Fibroblast of lung (primary cell): Measurements from ENCODE around the gene CEP170.

Source experiments
- EZH2 ChIP-seq: IDR thresholded peaks from 2 replicates; pipeline ENCODE4 v1.5.1; 2012; ENCODE audit warnings: low read length, control low read depth, mild to moderate bottlenecking; ENCODE audit errors: missing control alignments
- TF ChIP-seq, protein P1 (sequence below), 2 donors: IDR thresholded peaks in 1 of 2; conservative IDR thresholded peaks in 1 of 2; 1 replicate in 1 of 2; 2 replicates in 1 of 2; pipeline ENCODE4 v1.5.1; 2011 to 2012; ENCODE audit warnings: low read length in 2 of 2, control low read depth in 1 of 2, inconsistent platforms in 1 of 2, low read depth in 1 of 2, mild to moderate bottlenecking in 1 of 2

DNA sequence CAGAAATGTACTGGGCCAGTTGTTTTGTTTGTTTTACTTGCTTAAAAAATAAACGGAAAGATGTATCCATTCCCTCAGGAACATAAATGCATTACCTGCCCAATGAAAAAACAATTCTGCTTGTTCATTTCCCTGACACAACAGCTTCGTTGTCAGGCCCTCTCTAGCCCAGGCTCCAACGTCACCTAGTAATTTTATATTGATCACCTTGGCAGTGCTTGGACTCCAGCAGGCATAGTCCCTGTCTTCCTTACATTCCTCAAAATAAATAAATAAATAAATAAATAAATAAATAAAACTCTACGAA is 1.2 kb downstream of the CEP170 start:
- TF ChIP-seq, protein P1, sequence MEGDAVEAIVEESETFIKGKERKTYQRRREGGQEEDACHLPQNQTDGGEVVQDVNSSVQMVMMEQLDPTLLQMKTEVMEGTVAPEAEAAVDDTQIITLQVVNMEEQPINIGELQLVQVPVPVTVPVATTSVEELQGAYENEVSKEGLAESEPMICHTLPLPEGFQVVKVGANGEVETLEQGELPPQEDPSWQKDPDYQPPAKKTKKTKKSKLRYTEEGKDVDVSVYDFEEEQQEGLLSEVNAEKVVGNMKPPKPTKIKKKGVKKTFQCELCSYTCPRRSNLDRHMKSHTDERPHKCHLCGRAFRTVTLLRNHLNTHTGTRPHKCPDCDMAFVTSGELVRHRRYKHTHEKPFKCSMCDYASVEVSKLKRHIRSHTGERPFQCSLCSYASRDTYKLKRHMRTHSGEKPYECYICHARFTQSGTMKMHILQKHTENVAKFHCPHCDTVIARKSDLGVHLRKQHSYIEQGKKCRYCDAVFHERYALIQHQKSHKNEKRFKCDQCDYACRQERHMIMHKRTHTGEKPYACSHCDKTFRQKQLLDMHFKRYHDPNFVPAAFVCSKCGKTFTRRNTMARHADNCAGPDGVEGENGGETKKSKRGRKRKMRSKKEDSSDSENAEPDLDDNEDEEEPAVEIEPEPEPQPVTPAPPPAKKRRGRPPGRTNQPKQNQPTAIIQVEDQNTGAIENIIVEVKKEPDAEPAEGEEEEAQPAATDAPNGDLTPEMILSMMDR (conservative IDR thresholded peaks at IDR 0.05 in 1 of 2, IDR thresholded peaks at IDR 0.05 in 1 of 2; ENCODE audit: low read depth in 1 of 2, low read length in 2 of 2) = no peak
- no peak for TF ChIP-seq EZH2
